A549 (cell line): Measurements from ENCODE around the gene ARGLU1. TPM values are rescaled to one million over a fixed set of nuclear protein-coding genes. Genes with fewer than 3 reads are reported as not detected.

ENCODE experiments used
- ATAC-seq, 2 experiments: fragments of 200-7000 bp in 1 of 2; fragments of >200 bp in 1 of 2; cut with Nextera tagmentation in 1 of 2; cut with Tn5 transposase in 1 of 2; 3 replicates each; pipeline versions ENCODE4 v1.8.0 to v1.9.1; 2018 to 2020; ENCODE audit warnings: mild to moderate bottlenecking in 1 of 2, moderate library complexity in 1 of 2
- CTCF ChIA-PET: fragments of 300-600 bp; sonication (Branson Sonifier 250); formaldehyde crosslinking; extraction: SDS; loops from one replicate; lab custom pipeline; 2021; ENCODE audit warnings: antibody characterized with exemption, inconsistent platforms; lab: Yijun Ruan, JAX
- POLR2A ChIA-PET: fragments of 350-600 bp; formaldehyde crosslinking; extraction: SDS; loops from one replicate; lab custom pipeline; 2021; ENCODE audit warnings: antibody characterized with exemption, inconsistent platforms; lab: Yijun Ruan, JAX
- DNase-seq, 2 experiments: peaks; one replicate each; pipeline versions ENCODE4 v3.0.0 to v3.0.0-alpha.2; 2011 to 2016; ENCODE audit warnings: low read depth in 1 of 2, low spot score in 1 of 2
- FAIRE-seq: peaks from 2 replicates; lab custom pipeline; 2011; peaks lifted over from hg19 to GRCh38; lab: Jason Lieb, UNC
- H3K27ac ChIP-seq, 2 experiments: fragments of >200 bp; sonication (Bioruptor Twin); formaldehyde crosslinking; 3 replicates each; pipeline ENCODE4 v1.5.1; 2016 to 2017
- H3K4me1 ChIP-seq: fragments of >200 bp; sonication (Bioruptor Twin); formaldehyde crosslinking; 3 replicates; pipeline ENCODE4 v1.6.1; 2016
- H3K4me2 ChIP-seq: fragments of >200 bp; sonication (Bioruptor Twin); formaldehyde crosslinking; 3 replicates; pipeline ENCODE4 v1.6.1; 2016
- H3K4me3 ChIP-seq: fragments of >200 bp; sonication (Bioruptor Twin); formaldehyde crosslinking; 3 replicates; pipeline ENCODE4 v1.5.1; 2016
- H3K9me3 ChIP-seq: fragments of >200 bp; sonication (Bioruptor Twin); formaldehyde crosslinking; 3 replicates; pipeline ENCODE4 v1.6.1; 2016
- ATOH8 ChIP-seq: fragments of 250-450 bp; sonication (Bioruptor Pico); IDR thresholded peaks from 2 replicates; pipeline ENCODE4 v1.5.0; 2020; ENCODE audit warnings: low read depth, mild to moderate bottlenecking, moderate library complexity
- BCL3 ChIP-seq: fragments of >200 bp; sonication (Bioruptor Twin); formaldehyde crosslinking; IDR thresholded peaks from 3 replicates; pipeline ENCODE4 v1.6.1; 2016
- BHLHE40 ChIP-seq: IDR thresholded peaks from 2 replicates; pipeline ENCODE4 v1.6.1; 2012; ENCODE audit warnings: low read depth, low read length, inconsistent platforms
- CBX2 ChIP-seq: fragments of 200-600 bp; sonication (generic); IDR thresholded peaks from 2 replicates; pipeline ENCODE4 v1.6.1; 2016; ENCODE audit warnings: low read depth, mild to moderate bottlenecking, borderline replicate concordance
- CBX8 ChIP-seq: fragments of 200-600 bp; sonication (generic); IDR thresholded peaks from 2 replicates; pipeline ENCODE4 v1.6.1; 2016
- CHD2 ChIP-seq: fragments of 150-350 bp; IDR thresholded peaks from 2 replicates; pipeline ENCODE4 v1.6.1; 2014; ENCODE audit warnings: low read length; ENCODE audit not compliant: partially characterized antibody
- CHD4 ChIP-seq: fragments of 200-600 bp; sonication (generic); IDR thresholded peaks from 2 replicates; pipeline ENCODE4 v1.6.1; 2016; ENCODE audit warnings: antibody characterized with exemption, mild to moderate bottlenecking, borderline replicate concordance
- CTCF ChIP-seq: fragments of >200 bp; sonication (Bioruptor Twin); formaldehyde crosslinking; IDR thresholded peaks from 3 replicates; pipeline ENCODE4 v1.5.1; 2016
- EHF ChIP-seq: fragments of 250-450 bp; sonication (Bioruptor Pico); IDR thresholded peaks from 2 replicates; pipeline ENCODE4 v1.5.0; 2020; ENCODE audit warnings: mild to moderate bottlenecking
- EHMT2 ChIP-seq: fragments of 200-600 bp; sonication (generic); IDR thresholded peaks from 2 replicates; pipeline ENCODE4 v1.6.1; 2016; ENCODE audit warnings: antibody characterized with exemption, low read depth, mild to moderate bottlenecking, moderate library complexity
- EP300 ChIP-seq, 2 experiments: fragments of >200 bp; sonication (Bioruptor Twin); formaldehyde crosslinking; IDR thresholded peaks; 2 replicates in 1 of 2; 3 replicates in 1 of 2; pipeline ENCODE4 v1.6.1; 2016 to 2017
- FOSB ChIP-seq: fragments of 250-450 bp; sonication (Bioruptor Pico); IDR thresholded peaks from 2 replicates; pipeline ENCODE4 v1.5.0; 2020; ENCODE audit warnings: mild to moderate bottlenecking, moderate library complexity
- FOSL2 ChIP-seq, 2 experiments: fragments of 450-650 bp in 1 of 2; fragments of >200 bp in 1 of 2; sonication (Bioruptor Twin) in 1 of 2; formaldehyde crosslinking; IDR thresholded peaks; 2 replicates each; pipeline versions ENCODE4 v1.5.0 to v1.6.1; 2016 to 2020; ENCODE audit warnings: mild to moderate bottlenecking in 1 of 2, moderate library complexity in 1 of 2
- FOXS1 ChIP-seq: fragments of 250-450 bp; sonication (Bioruptor Pico); IDR thresholded peaks from 2 replicates; pipeline ENCODE4 v1.5.0; 2020; ENCODE audit warnings: mild to moderate bottlenecking, moderate library complexity
- GATA3 ChIP-seq: IDR thresholded peaks from 2 replicates; pipeline ENCODE4 v1.6.1; 2012; ENCODE audit warnings: borderline replicate concordance
- HES2 ChIP-seq: fragments of >200 bp; sonication (Bioruptor Twin); formaldehyde crosslinking; IDR thresholded peaks from 2 replicates; pipeline ENCODE4 v1.6.1; 2016
- HMGXB4 ChIP-seq: fragments of 250-450 bp; sonication (Bioruptor Pico); IDR thresholded peaks from 2 replicates; pipeline ENCODE4 v1.5.0; 2021; ENCODE audit warnings: mild to moderate bottlenecking, moderate library complexity, borderline replicate concordance
- HOXA7 ChIP-seq: fragments of 250-450 bp; sonication (Bioruptor Pico); IDR thresholded peaks from 2 replicates; pipeline ENCODE4 v1.5.0; 2020; ENCODE audit warnings: mild to moderate bottlenecking, moderate library complexity
- HOXB13 ChIP-seq: fragments of 250-450 bp; sonication (Bioruptor Pico); IDR thresholded peaks from 2 replicates; pipeline ENCODE4 v1.5.0; 2020; ENCODE audit warnings: low read depth, mild to moderate bottlenecking, moderate library complexity
- KDM1A ChIP-seq: fragments of 200-600 bp; sonication (generic); IDR thresholded peaks from 2 replicates; pipeline ENCODE4 v1.6.1; 2016; ENCODE audit warnings: low read depth, mild to moderate bottlenecking
- KDM5A ChIP-seq: fragments of 200-600 bp; sonication (generic); IDR thresholded peaks from 2 replicates; pipeline ENCODE4 v1.6.1; 2016; ENCODE audit warnings: antibody characterized with exemption, mild to moderate bottlenecking
- MAZ ChIP-seq: fragments of 150-350 bp; IDR thresholded peaks from 2 replicates; pipeline ENCODE4 v1.6.1; 2014; ENCODE audit warnings: antibody characterized with exemption, low read depth, low read length, borderline replicate concordance
- MYC ChIP-seq: IDR thresholded peaks from 2 replicates; pipeline ENCODE4 v1.6.1; 2012; ENCODE audit warnings: mild to moderate bottlenecking, inconsistent platforms, low read length, improper control_type of control experiment, borderline replicate concordance
- NFE2L2 ChIP-seq: fragments of 150-350 bp; conservative IDR thresholded peaks from 2 replicates; pipeline ENCODE4 v1.6.1; 2014; ENCODE audit warnings: low read length
- PBX3 ChIP-seq: IDR thresholded peaks from 2 replicates; pipeline ENCODE4 v1.6.1; 2012
- PHF8 ChIP-seq: fragments of 200-600 bp; sonication (generic); IDR thresholded peaks from 2 replicates; pipeline ENCODE4 v1.6.1; 2016; ENCODE audit warnings: low read depth, mild to moderate bottlenecking, antibody characterized with exemption, moderate library complexity, borderline replicate concordance
- POLR2A ChIP-seq: IDR thresholded peaks from 2 replicates; pipeline ENCODE4 v1.6.1; 2012; ENCODE audit warnings: mild to moderate bottlenecking, low read length
- POLR2AphosphoS2 ChIP-seq: conservative IDR thresholded peaks from 2 replicates; pipeline ENCODE4 v1.6.1; 2012; ENCODE audit warnings: low read length, improper control_type of control experiment, inconsistent platforms
- RFX5 ChIP-seq: fragments of 450-650 bp; IDR thresholded peaks from 2 replicates; pipeline ENCODE4 v1.7.1; 2014; ENCODE audit warnings: antibody characterized with exemption, mild to moderate bottlenecking, moderate library complexity
- SREBF2 ChIP-seq: fragments of 450-650 bp; IDR thresholded peaks from 2 replicates; pipeline ENCODE4 v1.6.1; 2014; ENCODE audit warnings: mild to moderate bottlenecking, moderate library complexity
- ZNF302 ChIP-seq: fragments of 250-450 bp; sonication (Bioruptor Pico); IDR thresholded peaks from 2 replicates; pipeline ENCODE4 v1.9.0; 2021; ENCODE audit warnings: inconsistent platforms, mild to moderate bottlenecking, moderate library complexity
- ZSCAN20 ChIP-seq: fragments of 250-450 bp; sonication (Bioruptor Pico); IDR thresholded peaks from 2 replicates; pipeline ENCODE4 v1.8.0; 2022; ENCODE audit warnings: mild to moderate bottlenecking, moderate library complexity
- WGBS: methylation state at CpG from one replicate; pipeline ENCODE4 v1.1.6; 2017; ENCODE audit errors: missing lambda C conversion rate; 5-methylcytosine and 5-hydroxymethylcytosine counted together
- polyA plus RNA-seq, 4 experiments: library from polyadenylated mRNA; depleted of rRNA in 3 of 4; stranded (reverse); fragments of >200 nt; fragmentation: RNase III in 1 of 4; extraction: RNeasy Plus Mini Kit Qiagen cat#74134 plus additional on column Dnase treatment in 1 of 4; gene quantifications; 2 replicates in 3 of 4; 3 replicates in 1 of 4; pipeline ENCODE4 v1.2.3, GENCODE V29; 2011 to 2017

ARGLU1 gene
- polyA plus RNA-seq, 2 of the 4 experiments (the other 2 are of a cell fraction): 67.2 to 137 TPM

- Histone ChIP-seq H3K27ac (no peak overlapping the region), H3K4me1 (no peaks in the 10 kb centered on the region), H3K4me3 (no peak overlapping the region), H3K9me3 (no peaks in the 10 kb centered on the region), H3K4me2 (no peak overlapping the region)
- ChIA-PET POLR2A (no interaction called here), CTCF (no interaction called here)
- no peak for TF ChIP-seq MYC
- TF ChIP-seq HOXA7 (CRISPR knock-in tag): no peak
- no peak for TF ChIP-seq ZSCAN20
- no peak for TF ChIP-seq HES2
- no peak for TF ChIP-seq POLR2AphosphoS2
- no peak for TF ChIP-seq MAZ
- TF ChIP-seq BHLHE40: no peak
- TF ChIP-seq POLR2A: no peak
- no peak for TF ChIP-seq ATOH8
- no peak for TF ChIP-seq EHMT2
- TF ChIP-seq EHF (CRISPR knock-in tag): no peak
- no peak for TF ChIP-seq CTCF
- TF ChIP-seq FOSL2 (IDR thresholded peaks at IDR 0.05): no peak
- no peak for TF ChIP-seq FOSL2 (CRISPR knock-in tag; IDR thresholded peaks at IDR 0.05)
- no peak for TF ChIP-seq CHD2
- no peak for TF ChIP-seq EP300 (IDR thresholded peaks at IDR 0.05)
- DNase-seq (no peak), ATAC-seq (no peak), FAIRE-seq (no peak)
Observed at GRCh38 chr13:106575896-106576295, 8.0 kb upstream of the ARGLU1 start.

- H3K4me1 ChIP-seq: peaks cover 10% of the 10 kb centered on the region; the same call in 2 of the 3 replicates
- 56% methylated on average over 3 of the region's 3 CpGs for WGBS
- TF ChIP-seq KDM1A (no peak), GATA3 (no peak), PBX3 (no peak), FOSB (CRISPR knock-in tag) (no peak), NFE2L2 (no peak), ZNF302 (no peak), CHD4 (no peak), RFX5 (no peak), EP300 (IDR thresholded peaks at IDR 0.05) (no peak), CHD2 (no peak), KDM5A (no peak), HMGXB4 (CRISPR knock-in tag) (no peak), PHF8 (no peak), POLR2A (no peak), BCL3 (no peak), CBX8 (no peak), HOXB13 (CRISPR knock-in tag) (no peak), FOXS1 (CRISPR knock-in tag) (no peak), SREBF2 (no peak), CBX2 (no peak)
- H3K4me2 ChIP-seq: no peak overlapping the region
- no peak overlapping the region for H3K27ac ChIP-seq
- POLR2A ChIA-PET: no interaction called here
- ATAC-seq: no peak
- CTCF ChIA-PET: no interaction called here
- no peak for DNase-seq
- no peak overlapping the region for H3K4me3 ChIP-seq
- no peaks in the 10 kb centered on the region for H3K9me3 ChIP-seq
- no peak for FAIRE-seq
Observed at GRCh38 chr13:106573868-106574267, 5.9 kb upstream of the ARGLU1 start.
